ENCODE data around the gene ARID2.

Gene ARID2

DNA sequence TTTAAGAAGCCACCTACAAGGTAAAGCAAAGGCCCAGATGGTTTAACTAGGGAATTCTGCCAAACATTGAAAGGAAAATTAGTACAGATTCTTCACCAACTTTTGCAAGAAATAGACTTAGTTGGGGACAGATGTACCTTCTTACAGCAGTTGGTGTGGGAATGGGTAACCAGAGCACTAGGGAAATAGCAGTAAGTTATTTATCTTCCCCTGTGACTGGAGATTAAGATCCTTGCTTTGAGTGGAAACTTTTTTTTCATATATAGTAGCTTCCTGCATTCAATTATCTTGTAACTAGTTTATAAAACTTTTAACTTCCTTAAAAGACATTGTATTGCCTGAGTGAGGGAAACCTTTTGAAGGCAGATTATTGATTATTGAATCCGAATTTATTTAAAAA is 44.2 kb downstream of the ARID2 start:
- TF ChIP-seq, protein P1, sequence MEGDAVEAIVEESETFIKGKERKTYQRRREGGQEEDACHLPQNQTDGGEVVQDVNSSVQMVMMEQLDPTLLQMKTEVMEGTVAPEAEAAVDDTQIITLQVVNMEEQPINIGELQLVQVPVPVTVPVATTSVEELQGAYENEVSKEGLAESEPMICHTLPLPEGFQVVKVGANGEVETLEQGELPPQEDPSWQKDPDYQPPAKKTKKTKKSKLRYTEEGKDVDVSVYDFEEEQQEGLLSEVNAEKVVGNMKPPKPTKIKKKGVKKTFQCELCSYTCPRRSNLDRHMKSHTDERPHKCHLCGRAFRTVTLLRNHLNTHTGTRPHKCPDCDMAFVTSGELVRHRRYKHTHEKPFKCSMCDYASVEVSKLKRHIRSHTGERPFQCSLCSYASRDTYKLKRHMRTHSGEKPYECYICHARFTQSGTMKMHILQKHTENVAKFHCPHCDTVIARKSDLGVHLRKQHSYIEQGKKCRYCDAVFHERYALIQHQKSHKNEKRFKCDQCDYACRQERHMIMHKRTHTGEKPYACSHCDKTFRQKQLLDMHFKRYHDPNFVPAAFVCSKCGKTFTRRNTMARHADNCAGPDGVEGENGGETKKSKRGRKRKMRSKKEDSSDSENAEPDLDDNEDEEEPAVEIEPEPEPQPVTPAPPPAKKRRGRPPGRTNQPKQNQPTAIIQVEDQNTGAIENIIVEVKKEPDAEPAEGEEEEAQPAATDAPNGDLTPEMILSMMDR (IDR thresholded peaks at IDR 0.05) = no peak

DNA sequence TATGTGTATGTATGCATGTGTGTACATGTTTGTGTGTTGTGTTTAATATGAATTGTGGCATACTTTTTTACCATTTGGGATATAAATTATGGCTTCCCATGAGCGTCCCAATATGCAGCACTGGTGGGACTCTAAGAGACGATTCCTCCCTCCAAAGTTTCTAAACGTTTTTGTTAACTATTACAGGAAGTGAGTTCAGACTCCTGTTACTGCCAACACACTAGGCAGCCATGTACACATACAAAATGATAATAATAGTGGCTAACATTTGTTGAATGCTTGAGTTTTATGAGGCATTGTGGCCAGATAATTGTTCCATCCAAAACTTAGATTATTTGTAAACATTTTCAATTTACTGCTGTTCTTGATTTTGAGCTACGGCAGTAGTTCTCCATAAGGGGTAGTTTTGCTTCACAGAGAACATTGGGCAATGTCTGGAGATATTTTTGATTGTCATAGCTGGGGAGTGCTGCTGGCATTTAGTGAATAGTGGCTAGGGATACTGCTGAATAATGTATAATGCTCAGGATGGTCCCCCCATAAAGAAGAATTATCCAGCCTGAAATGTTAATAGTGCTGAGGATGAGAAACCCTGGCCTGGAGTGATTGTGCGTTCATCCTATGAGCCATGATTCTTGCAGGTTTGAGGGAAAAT is 45.1 kb downstream of the ARID2 start:
- TF ChIP-seq, protein P1 (IDR thresholded peaks at IDR 0.05) = no peak

DNA sequence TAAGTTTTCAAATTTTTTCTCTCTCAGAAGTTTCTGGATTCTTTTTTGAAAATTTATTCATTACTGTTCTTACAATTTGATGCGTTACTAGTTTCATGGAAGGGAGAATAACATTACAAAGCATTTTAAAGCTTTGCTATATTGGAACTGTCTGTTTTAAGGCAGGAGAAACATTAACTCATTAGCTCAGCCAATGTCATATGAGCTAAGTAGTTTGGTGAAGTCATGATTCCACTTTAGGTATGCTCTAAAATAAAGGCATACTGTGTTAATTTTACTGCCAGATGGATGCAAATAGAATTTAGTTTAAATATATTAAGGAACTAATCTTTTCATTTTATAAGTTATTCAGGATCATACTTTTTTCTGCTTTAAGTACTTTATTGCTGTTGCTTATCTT is 46.0 kb downstream of the ARID2 start:
- TF ChIP-seq, protein P1 (IDR thresholded peaks at IDR 0.05) = no peak

DNA sequence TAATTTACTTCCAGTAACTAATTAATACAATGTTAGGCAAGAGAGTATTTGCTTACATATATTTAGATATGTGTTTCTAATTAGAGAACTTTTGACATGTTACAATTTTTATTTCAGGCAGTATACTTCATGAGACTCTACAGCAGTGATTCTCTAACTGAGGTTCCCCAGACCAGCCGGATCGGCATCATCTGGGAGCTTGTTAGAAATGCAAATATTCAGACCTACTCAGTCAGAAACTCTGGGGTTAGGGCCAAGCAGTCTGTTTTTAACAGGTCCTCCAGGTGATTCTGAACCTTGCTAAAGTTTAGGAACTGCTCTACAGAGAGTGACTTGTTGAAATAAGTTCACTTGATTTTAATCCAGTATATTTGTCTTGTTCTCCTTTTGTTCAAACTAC is 46.5 kb downstream of the ARID2 start:
- TF ChIP-seq, protein P1 (IDR thresholded peaks at IDR 0.05) = no peak

DNA sequence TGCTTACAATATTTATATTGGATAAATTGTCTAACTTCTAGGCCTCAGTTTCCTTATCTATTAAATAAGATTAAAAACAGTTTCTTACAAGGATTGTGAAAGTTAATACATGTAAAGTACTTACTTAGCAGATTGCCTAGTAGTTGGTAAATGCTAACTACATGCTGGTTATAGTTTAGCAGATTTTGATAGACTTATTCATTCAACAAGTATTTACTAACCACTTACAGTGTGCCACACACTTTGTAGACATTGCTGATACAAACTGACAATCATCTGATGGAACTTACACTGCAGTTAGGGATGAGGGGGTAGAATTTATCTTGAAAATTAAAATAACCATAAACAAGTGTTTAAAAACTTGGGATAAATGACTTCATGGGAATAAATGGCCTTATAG is 50.4 kb downstream of the ARID2 start:
- TF ChIP-seq, protein P1 (IDR thresholded peaks at IDR 0.05) = no peak

DNA sequence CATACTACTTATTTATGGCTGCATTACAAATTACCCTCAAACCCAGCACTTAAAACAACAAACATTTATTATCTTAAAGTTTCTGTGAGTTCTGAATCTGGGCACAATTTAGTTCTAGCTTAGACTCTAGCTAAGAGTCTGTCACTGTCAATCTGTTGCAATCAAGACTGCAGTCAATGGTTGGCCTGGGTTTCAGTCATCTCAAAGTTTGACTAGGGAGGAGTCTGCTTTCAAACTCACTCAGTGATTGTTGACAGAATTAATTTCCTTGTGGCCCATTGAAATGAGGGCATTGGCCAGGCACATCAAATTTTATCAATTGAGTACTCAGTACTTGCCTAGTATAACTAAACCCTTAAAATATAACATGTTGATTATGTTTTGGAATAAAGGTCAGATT is 51.6 kb downstream of the ARID2 start:
- TF ChIP-seq, protein P1 (IDR thresholded peaks at IDR 0.05) = no peak

DNA sequence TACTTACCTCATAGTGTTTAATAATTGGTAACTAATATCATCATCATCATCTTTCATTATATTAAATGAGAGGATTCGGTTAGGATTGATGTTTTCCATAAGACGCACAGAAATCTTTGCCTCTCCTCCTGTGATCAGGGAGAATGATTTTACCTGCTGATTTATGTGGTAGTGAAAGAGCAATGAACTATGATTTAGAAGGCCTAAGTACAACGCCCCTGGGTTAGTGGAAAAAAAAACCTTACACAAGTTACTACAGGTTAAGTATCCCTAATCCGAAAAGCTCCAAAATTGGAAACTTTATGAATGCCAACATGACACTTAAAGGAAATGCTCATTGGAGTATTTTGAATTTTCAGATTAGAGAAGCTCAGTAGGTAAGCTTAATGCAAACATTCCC is 55.8 kb downstream of the ARID2 start:
- TF ChIP-seq, protein P1 (IDR thresholded peaks at IDR 0.05) = no peak

DNA sequence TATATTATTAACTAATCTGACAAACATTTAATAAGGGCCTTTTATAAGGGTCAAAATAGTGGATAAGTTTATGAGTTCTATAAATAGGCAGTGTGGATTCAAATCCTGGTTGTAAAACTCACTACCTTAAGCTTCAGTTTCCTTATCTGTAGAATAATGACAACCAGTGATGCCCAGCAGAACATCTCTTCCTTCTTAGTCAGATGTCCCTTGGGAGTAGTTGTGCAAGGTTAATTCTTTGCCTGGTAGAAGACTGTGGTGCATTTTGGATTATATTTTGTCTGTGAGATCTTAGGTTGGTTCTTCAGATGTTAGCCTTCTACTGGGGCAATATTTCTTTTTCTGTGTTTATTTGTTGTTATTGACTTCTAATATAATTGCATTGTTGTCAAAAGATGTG is 59.5 kb downstream of the ARID2 start:
- TF ChIP-seq, protein P1 (IDR thresholded peaks at IDR 0.05) = no peak

Data from LNCAP (cell line).